ENCODE measurements around the gene TCF7.

Gene TCF7

GRCh38 chr5:134129411-134130238 lies 15.1 kb downstream of the TCF7 start:
- peaks cover 7% of the 10 kb centered on the region for H3K79me2 ChIP-seq (ENCODE audit: control insufficient read depth, insufficient read depth, low read length)
- H3K56ac ChIP-seq (ENCODE audit: low read length), result no peak overlapping the region

GRCh38 chr5:134130239-134130945 lies 15.9 kb downstream of the TCF7 start:
- no peak overlapping the region for H2BK5ac ChIP-seq (ENCODE audit: low read length)
- H3K4me1 ChIP-seq (ENCODE audit: control insufficient read depth, low read depth, low read length), result no peaks in the 10 kb centered on the region
- H4K5ac ChIP-seq (ENCODE audit: low read length), result no peak overlapping the region
- peaks cover 7% of the 10 kb centered on the region for H3K79me2 ChIP-seq (ENCODE audit: control insufficient read depth, insufficient read depth, low read length)
- H4K8ac ChIP-seq (ENCODE audit: low read depth, low read length), result no peak overlapping the region
- H3K9ac ChIP-seq (ENCODE audit: low read length), result no peak overlapping the region
- no peak overlapping the region for H2AK5ac ChIP-seq (ENCODE audit: low read length)
- no peak for DNase-seq
- no peaks in the 10 kb centered on the region for H3K27me3 ChIP-seq (ENCODE audit: insufficient read depth, low read length, poor library complexity)
- WGBS (ENCODE audit: extremely low coverage, insufficient coverage, low lambda C conversion rate), result no CpG with 5 or more reads among the region's 8 CpGs
- no peak overlapping the region for H3K27ac ChIP-seq (ENCODE audit: low read depth, low read length)
- H3K79me1 ChIP-seq (ENCODE audit: low read length), result peaks cover 28% of the 10 kb centered on the region
- H3K56ac ChIP-seq (ENCODE audit: low read length), result no peak overlapping the region
- peaks cover 1% of the 10 kb centered on the region for H3K36me3 ChIP-seq (ENCODE audit: control insufficient read depth, insufficient read depth, low read length)
- no peak overlapping the region for H2BK120ac ChIP-seq (ENCODE audit: low read depth, low read length)
- no peak overlapping the region for H3K23ac ChIP-seq (ENCODE audit: low read length)
- H3K4ac ChIP-seq (ENCODE audit: low read depth, low read length), result no peak overlapping the region
- no peak overlapping the region for H3K4me2 ChIP-seq (ENCODE audit: low read length)
- H3K4me3 ChIP-seq (ENCODE audit: low read length), result no peak overlapping the region
- H2BK15ac ChIP-seq (replicated peaks; ENCODE audit: low read depth), result no peak overlapping the region
- H3K18ac ChIP-seq (ENCODE audit: low read length), result no peak overlapping the region

More at GRCh38 chr5:134129411-134130238, 15.1 kb downstream of the TCF7 start:
- Histone ChIP-seq H3K4ac (ENCODE audit: low read depth, low read length) (no peak overlapping the region), H3K4me2 (ENCODE audit: low read length) (no peak overlapping the region), H3K27me3 (ENCODE audit: insufficient read depth, low read length, poor library complexity) (no peaks in the 10 kb centered on the region), H2BK15ac (replicated peaks; ENCODE audit: low read depth) (no peak overlapping the region), H2BK5ac (ENCODE audit: low read length) (no peak overlapping the region), H3K23ac (ENCODE audit: low read length) (no peak overlapping the region), H3K79me1 (ENCODE audit: low read length) (peaks cover 28% of the 10 kb centered on the region), H3K9ac (ENCODE audit: low read length) (no peak overlapping the region), H2AK5ac (ENCODE audit: low read length) (no peak overlapping the region), H3K4me1 (ENCODE audit: control insufficient read depth, low read depth, low read length) (no peaks in the 10 kb centered on the region), H3K27ac (ENCODE audit: low read depth, low read length) (no peak overlapping the region), H4K5ac (ENCODE audit: low read length) (no peak overlapping the region), H4K8ac (ENCODE audit: low read depth, low read length) (no peak overlapping the region), H2BK120ac (ENCODE audit: low read depth, low read length) (no peak overlapping the region), H3K36me3 (ENCODE audit: control insufficient read depth, insufficient read depth, low read length) (no peaks in the 10 kb centered on the region), H3K18ac (ENCODE audit: low read length) (no peak overlapping the region), H3K4me3 (ENCODE audit: low read length) (no peak overlapping the region)
- no CpG with 5 or more reads among the region's 25 CpGs for WGBS (ENCODE audit: extremely low coverage, insufficient coverage, low lambda C conversion rate)
- no peak for DNase-seq

GRCh38 chr5:134131165-134131564 lies 16.7 kb downstream of the TCF7 start:
- no peak overlapping the region for H3K4me2 ChIP-seq (ENCODE audit: low read length)
- no peak overlapping the region for H2AK5ac ChIP-seq (ENCODE audit: low read length)
- no peak overlapping the region for H3K56ac ChIP-seq (ENCODE audit: low read length)
- no peak overlapping the region for H2BK15ac ChIP-seq (replicated peaks; ENCODE audit: low read depth)
- H3K4me1 ChIP-seq (ENCODE audit: control insufficient read depth, low read depth, low read length), result no peaks in the 10 kb centered on the region
- H3K79me2 ChIP-seq (ENCODE audit: control insufficient read depth, insufficient read depth, low read length), result peaks cover 7% of the 10 kb centered on the region
- H3K27me3 ChIP-seq (ENCODE audit: insufficient read depth, low read length, poor library complexity), result no peaks in the 10 kb centered on the region
- no peak overlapping the region for H3K27ac ChIP-seq (ENCODE audit: low read depth, low read length)
- H2BK5ac ChIP-seq (ENCODE audit: low read length), result no peak overlapping the region
- no CpG with 5 or more reads among the region's 3 CpGs for WGBS (ENCODE audit: extremely low coverage, insufficient coverage, low lambda C conversion rate)
- H3K9ac ChIP-seq (ENCODE audit: low read length), result no peak overlapping the region
- H4K8ac ChIP-seq (ENCODE audit: low read depth, low read length), result no peak overlapping the region
- no peak overlapping the region for H3K4me3 ChIP-seq (ENCODE audit: low read length)
- no peak overlapping the region for H3K4ac ChIP-seq (ENCODE audit: low read depth, low read length)
- H4K5ac ChIP-seq (ENCODE audit: low read length), result no peak overlapping the region
- H3K23ac ChIP-seq (ENCODE audit: low read length), result no peak overlapping the region
- H3K36me3 ChIP-seq (ENCODE audit: control insufficient read depth, insufficient read depth, low read length), result peaks cover 1% of the 10 kb centered on the region
- peaks cover 30% of the 10 kb centered on the region for H3K79me1 ChIP-seq (ENCODE audit: low read length)
- DNase-seq, result no peak
- H2BK120ac ChIP-seq (ENCODE audit: low read depth, low read length), result no peak overlapping the region
- H3K18ac ChIP-seq (ENCODE audit: low read length), result no peak overlapping the region

GRCh38 chr5:134131578-134132350 lies 17.3 kb downstream of the TCF7 start:
- Histone ChIP-seq H3K27me3 (ENCODE audit: insufficient read depth, low read length, poor library complexity) (no peaks in the 10 kb centered on the region), H3K9ac (ENCODE audit: low read length) (no peak overlapping the region), H3K4me3 (ENCODE audit: low read length) (no peak overlapping the region), H2AK5ac (ENCODE audit: low read length) (no peak overlapping the region), H3K18ac (ENCODE audit: low read length) (no peak overlapping the region), H3K56ac (ENCODE audit: low read length) (no peak overlapping the region), H2BK15ac (replicated peaks; ENCODE audit: low read depth) (no peak overlapping the region), H2BK120ac (ENCODE audit: low read depth, low read length) (no peak overlapping the region), H3K23ac (ENCODE audit: low read length) (no peak overlapping the region), H3K27ac (ENCODE audit: low read depth, low read length) (no peak overlapping the region), H3K79me2 (ENCODE audit: control insufficient read depth, insufficient read depth, low read length) (peaks cover 7% of the 10 kb centered on the region), H3K79me1 (ENCODE audit: low read length) (peaks cover 28% of the 10 kb centered on the region), H3K36me3 (ENCODE audit: control insufficient read depth, insufficient read depth, low read length) (peaks cover 1% of the 10 kb centered on the region), H3K4me2 (ENCODE audit: low read length) (no peak overlapping the region), H4K5ac (ENCODE audit: low read length) (no peak overlapping the region), H3K4ac (ENCODE audit: low read depth, low read length) (no peak overlapping the region), H2BK5ac (ENCODE audit: low read length) (no peak overlapping the region), H4K8ac (ENCODE audit: low read depth, low read length) (no peak overlapping the region), H3K4me1 (ENCODE audit: control insufficient read depth, low read depth, low read length) (no peaks in the 10 kb centered on the region)
- DNase-seq, result no peak
- no CpG with 5 or more reads among the region's 7 CpGs for whole genome bisulfite sequencing (ENCODE audit: extremely low coverage, insufficient coverage, low lambda C conversion rate)

GRCh38 chr5:134132372-134133187 lies 18.1 kb downstream of the TCF7 start:
- H3K27me3 ChIP-seq (ENCODE audit: insufficient read depth, low read length, poor library complexity), result no peaks in the 10 kb centered on the region
- no peak overlapping the region for H2BK120ac ChIP-seq (ENCODE audit: low read depth, low read length)
- H3K23ac ChIP-seq (ENCODE audit: low read length), result no peak overlapping the region
- no peak overlapping the region for H4K8ac ChIP-seq (ENCODE audit: low read depth, low read length)
- no peak overlapping the region for H2BK5ac ChIP-seq (ENCODE audit: low read length)
- no peak overlapping the region for H3K4me2 ChIP-seq (ENCODE audit: low read length)
- H3K9ac ChIP-seq (ENCODE audit: low read length), result no peak overlapping the region
- no peak overlapping the region for H3K18ac ChIP-seq (ENCODE audit: low read length)
- H2BK15ac ChIP-seq (replicated peaks; ENCODE audit: low read depth), result no peak overlapping the region
- H3K36me3 ChIP-seq (ENCODE audit: control insufficient read depth, insufficient read depth, low read length), result peaks cover 1% of the 10 kb centered on the region
- H4K5ac ChIP-seq (ENCODE audit: low read length), result no peak overlapping the region
- H3K79me2 ChIP-seq (ENCODE audit: control insufficient read depth, insufficient read depth, low read length), result peaks cover 7% of the 10 kb centered on the region
- peaks cover 1% of the 10 kb centered on the region for H3K4me1 ChIP-seq (ENCODE audit: control insufficient read depth, low read depth, low read length)
- no peak overlapping the region for H3K27ac ChIP-seq (ENCODE audit: low read depth, low read length)
- WGBS (ENCODE audit: extremely low coverage, insufficient coverage, low lambda C conversion rate), result no CpG with 5 or more reads among the region's 16 CpGs
- H3K4ac ChIP-seq (ENCODE audit: low read depth, low read length), result no peak overlapping the region
- no peak overlapping the region for H2AK5ac ChIP-seq (ENCODE audit: low read length)
- H3K56ac ChIP-seq (ENCODE audit: low read length), result no peak overlapping the region
- DNase-seq, result peak; percentile 49
- no peak overlapping the region for H3K4me3 ChIP-seq (ENCODE audit: low read length)
- peaks cover 28% of the 10 kb centered on the region for H3K79me1 ChIP-seq (ENCODE audit: low read length)
